DOHH2 (cell line): ENCODE results near the gene SPSB1.

Experiments
- H3F3A ChIP-seq: fragments of 200-600 bp; sonication (generic), shearing (Covaris generic); 2 replicates; pipeline ENCODE4 v1.6.0; 2016; ENCODE audit warnings: antibody characterized with exemption, mild to moderate bottlenecking; ENCODE audit not compliant: control insufficient read depth, insufficient read depth
- H3K27ac ChIP-seq: fragments of 200-600 bp; sonication (generic); 2 replicates; pipeline ENCODE4 v1.5.1; 2014; ENCODE audit warnings: low read depth, mild to moderate bottlenecking, low read length, moderate library complexity
- H3K27me3 ChIP-seq: fragments of 200-600 bp; sonication (generic); 2 replicates; pipeline ENCODE4 v1.6.1; 2014; ENCODE audit warnings: mild to moderate bottlenecking, low read length, mixed read lengths; ENCODE audit not compliant: control insufficient read depth
- H3K36me3 ChIP-seq: fragments of 200-600 bp; sonication (generic); 2 replicates; pipeline ENCODE4 v1.6.1; 2014; ENCODE audit warnings: mild to moderate bottlenecking, low read length, moderate library complexity, mixed read lengths; ENCODE audit not compliant: control insufficient read depth
- H3K4me1 ChIP-seq: fragments of 200-600 bp; sonication (generic); 2 replicates; pipeline ENCODE4 v1.6.1; 2014; ENCODE audit warnings: mild to moderate bottlenecking, low read length, mixed read lengths; ENCODE audit not compliant: control insufficient read depth
- H3K4me2 ChIP-seq: fragments of 200-600 bp; sonication (generic); 2 replicates; pipeline ENCODE4 v1.6.0; 2014; ENCODE audit warnings: mild to moderate bottlenecking, low read length, moderate library complexity
- H3K4me3 ChIP-seq: fragments of 200-600 bp; sonication (generic); 2 replicates; pipeline ENCODE4 v1.5.1; 2014; ENCODE audit warnings: mild to moderate bottlenecking, low read length, mixed read lengths
- H3K79me2 ChIP-seq: fragments of 200-600 bp; sonication (generic); 2 replicates; pipeline ENCODE4 v1.6.1; 2014; ENCODE audit warnings: mild to moderate bottlenecking, low read length, mixed read lengths; ENCODE audit not compliant: control insufficient read depth
- H3K9me2 ChIP-seq: fragments of 200-600 bp; sonication (generic); replicated peaks from 2 replicates; pipeline ENCODE4 v1.6.1; 2014; ENCODE audit warnings: mild to moderate bottlenecking, low read length, mixed read lengths; ENCODE audit not compliant: control insufficient read depth
- H3K9me3 ChIP-seq: fragments of 200-600 bp; sonication (generic); 2 replicates; pipeline ENCODE4 v1.6.1; 2014; ENCODE audit warnings: antibody characterized with exemption, low read length, mixed read lengths; ENCODE audit not compliant: control insufficient read depth, insufficient read depth
- H4K20me1 ChIP-seq: fragments of 200-600 bp; sonication (generic); 2 replicates; pipeline ENCODE4 v1.6.0; 2014; ENCODE audit warnings: low read depth, mild to moderate bottlenecking, antibody characterized with exemption, low read length, moderate library complexity; ENCODE audit not compliant: control insufficient read depth, insufficient read depth
- EZH2phosphoT487 ChIP-seq: fragments of 200-600 bp; sonication (generic); IDR thresholded peaks from 2 replicates; pipeline ENCODE4 v1.6.1; 2017; ENCODE audit warnings: borderline replicate concordance, mild to moderate bottlenecking, antibody characterized with exemption, low read length, moderate library complexity, mixed read lengths
- TF ChIP-seq, protein P1 (sequence below): fragments of 200-600 bp; sonication (generic); IDR thresholded peaks from one replicate; pipeline ENCODE4 v1.5.1; 2014; ENCODE audit warnings: antibody characterized with exemption, mild to moderate bottlenecking, low read depth, low read length; ENCODE audit not compliant: poor library complexity, severe bottlenecking

The SPSB1 gene

DNA sequence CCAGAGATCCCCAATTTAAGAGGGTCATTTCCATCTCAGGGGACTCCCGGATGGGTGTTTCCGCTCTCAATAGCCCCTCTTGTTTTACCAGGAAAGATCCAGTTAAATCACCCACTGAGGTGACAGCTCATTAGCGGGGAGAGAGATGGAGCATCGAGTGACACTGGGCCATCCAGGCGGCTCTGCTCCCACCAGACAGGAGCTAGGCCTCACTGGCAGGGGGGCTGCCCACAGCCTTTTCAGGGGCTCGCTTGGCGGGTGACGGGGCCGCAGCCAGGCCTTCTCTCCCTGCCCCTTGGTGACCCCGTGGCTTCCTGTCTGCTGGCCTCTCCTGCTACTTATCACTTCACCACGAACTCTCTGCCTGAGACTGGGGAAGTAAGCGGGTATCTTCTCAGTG lies 26.7 kb upstream of the SPSB1 start:
- H3K27ac ChIP-seq: no peak overlapping the region
- H3K27me3 ChIP-seq: no peaks in the 10 kb centered on the region
- H3K9me3 ChIP-seq: no peaks in the 10 kb centered on the region
- no peak overlapping the region for H3K4me3 ChIP-seq
- H4K20me1 ChIP-seq: no peaks in the 10 kb centered on the region
- no peaks in the 10 kb centered on the region for H3K9me2 ChIP-seq
- TF ChIP-seq EZH2phosphoT487: no peak
- TF ChIP-seq, protein P1, sequence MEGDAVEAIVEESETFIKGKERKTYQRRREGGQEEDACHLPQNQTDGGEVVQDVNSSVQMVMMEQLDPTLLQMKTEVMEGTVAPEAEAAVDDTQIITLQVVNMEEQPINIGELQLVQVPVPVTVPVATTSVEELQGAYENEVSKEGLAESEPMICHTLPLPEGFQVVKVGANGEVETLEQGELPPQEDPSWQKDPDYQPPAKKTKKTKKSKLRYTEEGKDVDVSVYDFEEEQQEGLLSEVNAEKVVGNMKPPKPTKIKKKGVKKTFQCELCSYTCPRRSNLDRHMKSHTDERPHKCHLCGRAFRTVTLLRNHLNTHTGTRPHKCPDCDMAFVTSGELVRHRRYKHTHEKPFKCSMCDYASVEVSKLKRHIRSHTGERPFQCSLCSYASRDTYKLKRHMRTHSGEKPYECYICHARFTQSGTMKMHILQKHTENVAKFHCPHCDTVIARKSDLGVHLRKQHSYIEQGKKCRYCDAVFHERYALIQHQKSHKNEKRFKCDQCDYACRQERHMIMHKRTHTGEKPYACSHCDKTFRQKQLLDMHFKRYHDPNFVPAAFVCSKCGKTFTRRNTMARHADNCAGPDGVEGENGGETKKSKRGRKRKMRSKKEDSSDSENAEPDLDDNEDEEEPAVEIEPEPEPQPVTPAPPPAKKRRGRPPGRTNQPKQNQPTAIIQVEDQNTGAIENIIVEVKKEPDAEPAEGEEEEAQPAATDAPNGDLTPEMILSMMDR: no peak
- no peaks in the 10 kb centered on the region for H3K36me3 ChIP-seq
- no peak overlapping the region for H3K4me2 ChIP-seq
- H3K79me2 ChIP-seq: no peaks in the 10 kb centered on the region
- H3F3A ChIP-seq: no peaks in the 10 kb centered on the region
- peaks cover 6% of the 10 kb centered on the region for H3K4me1 ChIP-seq

GRCh38 chr1:9267352-9267686 lies 25.4 kb upstream of the SPSB1 start:
- Histone ChIP-seq H3K27ac (no peak overlapping the region), H3K9me3 (no peaks in the 10 kb centered on the region), H3K4me3 (no peak overlapping the region), H3F3A (no peaks in the 10 kb centered on the region), H3K9me2 (no peaks in the 10 kb centered on the region), H3K4me2 (peak overlapping the region; percentile 39), H3K79me2 (no peaks in the 10 kb centered on the region), H4K20me1 (no peaks in the 10 kb centered on the region), H3K36me3 (no peaks in the 10 kb centered on the region), H3K27me3 (no peaks in the 10 kb centered on the region), H3K4me1 (peaks cover 6% of the 10 kb centered on the region)
- TF ChIP-seq, protein P1: no peak
- TF ChIP-seq EZH2phosphoT487: no peak

DNA sequence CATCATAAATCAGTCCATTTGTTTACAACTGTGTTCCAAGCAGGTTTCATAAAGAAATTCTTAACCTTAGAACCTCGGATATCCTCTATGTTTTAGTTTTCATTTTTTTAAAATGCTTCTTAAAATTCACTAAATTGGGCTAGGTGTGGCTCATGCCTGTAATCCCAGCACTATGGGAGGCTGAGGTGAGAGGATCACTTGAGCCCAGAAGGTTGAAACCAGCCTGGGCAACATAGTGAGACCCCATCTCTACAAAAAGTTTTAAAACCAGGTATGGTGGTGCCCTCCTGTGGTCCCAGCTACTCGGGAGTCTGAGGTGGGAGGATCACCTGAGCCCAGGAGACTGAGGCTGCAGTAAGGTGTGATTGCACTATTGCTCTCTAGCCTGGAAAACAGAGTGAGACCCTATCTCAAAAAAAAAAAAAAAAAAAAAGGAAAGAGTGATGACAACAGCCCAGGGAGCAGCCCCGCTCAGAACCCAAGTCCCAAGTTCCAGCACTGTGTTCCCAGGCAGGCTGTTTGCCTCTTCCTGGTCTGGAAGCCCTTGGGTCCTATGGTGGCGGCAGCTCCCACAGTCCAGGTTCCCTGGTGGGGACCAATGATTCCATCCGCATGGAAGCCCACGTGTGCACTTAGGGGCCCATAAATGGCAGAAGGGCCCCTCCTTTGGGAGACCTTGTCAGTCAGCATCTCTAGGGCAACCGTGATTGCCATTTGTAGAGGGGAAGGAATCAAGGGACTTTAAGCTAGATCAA lies 24.7 kb upstream of the SPSB1 start:
- TF ChIP-seq EZH2phosphoT487: no peak
- TF ChIP-seq, protein P1: no peak
- Histone ChIP-seq H3K27ac (no peak overlapping the region), H3K9me2 (no peaks in the 10 kb centered on the region), H3K27me3 (no peaks in the 10 kb centered on the region), H3K4me1 (peaks cover 6% of the 10 kb centered on the region), H3K79me2 (no peaks in the 10 kb centered on the region), H4K20me1 (no peaks in the 10 kb centered on the region), H3K4me3 (no peak overlapping the region), H3K36me3 (no peaks in the 10 kb centered on the region), H3F3A (no peaks in the 10 kb centered on the region), H3K9me3 (no peaks in the 10 kb centered on the region), H3K4me2 (no peak overlapping the region)
